Thoracic aorta (tissue), 2 donors: ENCODE results near the gene KCTD7. TPM values are rescaled to one million over a fixed set of nuclear protein-coding genes. Genes with fewer than 3 reads are reported as not detected.
"Not testable (repeated sequence)": the region's sequence is repeated elsewhere in the genome, so short reads cannot be mapped to it uniquely, and the experiment has no call there.

Source experiments
- ATAC-seq: fragments of 150-250 bp; one replicate; pipeline ENCODE4 v1.8.0; 2017; ENCODE audit warnings: low read depth; ENCODE audit not compliant: insufficient number of reproducible peaks, low FRiP score
- DNase-seq: peaks from one replicate; pipeline ENCODE4 v3.0.0-alpha.2; 2020; ENCODE audit warnings: low spot score
- H3K27ac ChIP-seq, 2 donors: fragments of 200-600 bp; sonication (generic); 1 replicate in 1 of 2; 2 replicates in 1 of 2; pipeline ENCODE4 v1.5.1; 2016; ENCODE audit warnings: mild to moderate bottlenecking in 2 of 2, moderate library complexity in 2 of 2
- H3K27me3 ChIP-seq: fragments of 200-600 bp; sonication (generic); replicated peaks from 2 replicates; pipeline ENCODE4 v1.6.0; 2016; ENCODE audit warnings: mild to moderate bottlenecking; ENCODE audit not compliant: insufficient read depth
- H3K36me3 ChIP-seq: fragments of 200-600 bp; sonication (generic); one replicate; pipeline ENCODE4 v1.5.1; 2016
- H3K4me1 ChIP-seq, 2 donors: fragments of 200-600 bp; sonication (generic); 1 replicate in 1 of 2; 2 replicates in 1 of 2; pipeline versions ENCODE4 v1.5.1 to v1.6.0; 2016; ENCODE audit warnings: low read depth in 2 of 2, mild to moderate bottlenecking in 1 of 2; ENCODE audit not compliant: control insufficient read depth in 1 of 2
- H3K4me3 ChIP-seq: fragments of 200-600 bp; sonication (generic); 2 replicates; pipeline ENCODE4 v1.5.1; 2016; ENCODE audit warnings: mild to moderate bottlenecking
- H3K9me3 ChIP-seq: fragments of 200-600 bp; sonication (generic); 2 replicates; pipeline ENCODE4 v1.5.1; 2016
- total RNA-seq, 2 donors: library from RNA; depleted of rRNA; stranded (reverse); fragments of >200 nt; gene quantifications; one replicate each; pipeline versions ENCODE4 v1.1.0 to v1.2.3, GENCODE V29; 2016
- TF ChIP-seq, protein P1 (sequence below): fragments of 200-600 bp; sonication (generic); IDR thresholded peaks from one replicate; pipeline ENCODE4 v1.5.1; 2019; ENCODE audit warnings: antibody characterized with exemption

Gene KCTD7
- total RNA-seq: 10 to 100 TPM; 24.5 to 31.0 TPM

DNA sequence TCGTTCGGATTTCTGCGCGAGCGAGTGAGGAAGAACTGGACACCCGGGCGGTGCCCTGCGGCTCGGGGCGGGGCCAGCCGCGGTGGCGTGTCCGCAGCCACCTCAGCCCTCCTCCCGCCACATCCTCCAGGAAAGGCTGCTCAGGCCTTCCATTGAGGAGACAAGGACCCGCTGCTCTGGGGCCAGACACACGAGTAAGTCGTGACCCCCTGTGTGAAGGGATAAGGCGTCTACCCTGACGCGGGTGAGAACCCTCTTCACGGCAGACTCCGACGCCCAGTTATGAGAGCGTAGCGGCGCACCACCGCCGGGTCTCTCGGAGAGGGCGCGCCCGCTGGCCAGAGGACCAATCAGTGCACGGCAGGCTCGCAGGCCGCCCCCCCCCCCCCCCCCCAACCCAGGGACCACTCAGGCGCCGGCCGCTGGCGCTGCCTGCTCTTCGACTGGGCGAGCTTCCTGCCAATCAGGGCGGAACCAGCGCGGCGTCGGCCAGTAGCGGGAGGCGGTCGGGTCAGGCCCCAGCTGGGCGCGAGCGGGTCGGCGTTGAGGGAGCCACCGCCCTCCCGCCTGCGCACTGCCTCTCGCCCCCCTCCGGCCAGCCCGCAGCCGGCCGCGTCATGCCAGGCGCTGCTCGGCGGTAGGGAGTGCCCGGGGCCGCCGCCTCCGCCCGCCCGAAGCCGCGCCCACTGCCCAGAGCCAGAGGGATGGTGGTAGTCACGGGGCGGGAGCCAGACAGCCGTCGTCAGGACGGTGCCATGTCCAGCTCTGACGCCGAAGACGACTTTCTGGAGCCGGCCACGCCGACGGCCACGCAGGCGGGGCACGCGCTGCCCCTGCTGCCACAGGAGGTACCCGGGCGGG is at the start of gene KCTD7:
TSS of gene KCTD7 (plus strand) at position 521 of the 861 bp plus-strand sequence. CDS start at position 705, 184 bp downstream.
- Histone ChIP-seq H3K9me3 (no peaks in the 10 kb centered on the region), H3K4me1 (peaks cover 8 to 16% of the 10 kb centered on the region in 2 donors), H3K4me3 (peak within 1 kb of the TSS; percentile 80), H3K36me3 (no peaks in the 10 kb centered on the region), H3K27me3 (no peaks in the 10 kb centered on the region), H3K27ac (peak within 1 kb of the TSS; percentile 93)
- TF ChIP-seq, protein P1, sequence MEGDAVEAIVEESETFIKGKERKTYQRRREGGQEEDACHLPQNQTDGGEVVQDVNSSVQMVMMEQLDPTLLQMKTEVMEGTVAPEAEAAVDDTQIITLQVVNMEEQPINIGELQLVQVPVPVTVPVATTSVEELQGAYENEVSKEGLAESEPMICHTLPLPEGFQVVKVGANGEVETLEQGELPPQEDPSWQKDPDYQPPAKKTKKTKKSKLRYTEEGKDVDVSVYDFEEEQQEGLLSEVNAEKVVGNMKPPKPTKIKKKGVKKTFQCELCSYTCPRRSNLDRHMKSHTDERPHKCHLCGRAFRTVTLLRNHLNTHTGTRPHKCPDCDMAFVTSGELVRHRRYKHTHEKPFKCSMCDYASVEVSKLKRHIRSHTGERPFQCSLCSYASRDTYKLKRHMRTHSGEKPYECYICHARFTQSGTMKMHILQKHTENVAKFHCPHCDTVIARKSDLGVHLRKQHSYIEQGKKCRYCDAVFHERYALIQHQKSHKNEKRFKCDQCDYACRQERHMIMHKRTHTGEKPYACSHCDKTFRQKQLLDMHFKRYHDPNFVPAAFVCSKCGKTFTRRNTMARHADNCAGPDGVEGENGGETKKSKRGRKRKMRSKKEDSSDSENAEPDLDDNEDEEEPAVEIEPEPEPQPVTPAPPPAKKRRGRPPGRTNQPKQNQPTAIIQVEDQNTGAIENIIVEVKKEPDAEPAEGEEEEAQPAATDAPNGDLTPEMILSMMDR: no peak
- ATAC-seq (peak; percentile 76), DNase-seq (peak; percentile 87)

DNA sequence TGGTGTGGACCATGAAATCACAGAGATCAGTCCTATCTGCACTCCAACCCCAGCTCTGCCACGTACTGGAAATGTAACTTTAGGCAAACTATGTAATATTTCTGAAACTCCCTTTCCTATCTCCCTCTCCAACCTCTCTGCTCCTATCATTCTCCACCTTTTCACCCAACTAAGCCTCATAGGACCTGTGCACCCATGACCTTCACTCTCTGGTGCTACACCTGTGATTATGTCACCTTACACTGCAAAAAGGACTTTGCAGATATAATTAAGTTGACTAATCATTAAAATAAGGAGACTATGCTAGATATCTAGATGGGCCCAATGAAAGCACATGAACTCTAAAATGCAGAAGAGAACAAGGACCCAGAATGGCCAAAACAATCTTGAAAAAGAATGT is 48.3 kb upstream of the KCTD7 start:
- not testable (repeated sequence) for H3K27me3 ChIP-seq, H3K27ac ChIP-seq, DNase-seq, ATAC-seq, H3K4me3 ChIP-seq, H3K36me3 ChIP-seq, H3K9me3 ChIP-seq
- H3K4me1 ChIP-seq: peaks cover 4 to 18% of the 10 kb centered on the region in 2 donors

DNA sequence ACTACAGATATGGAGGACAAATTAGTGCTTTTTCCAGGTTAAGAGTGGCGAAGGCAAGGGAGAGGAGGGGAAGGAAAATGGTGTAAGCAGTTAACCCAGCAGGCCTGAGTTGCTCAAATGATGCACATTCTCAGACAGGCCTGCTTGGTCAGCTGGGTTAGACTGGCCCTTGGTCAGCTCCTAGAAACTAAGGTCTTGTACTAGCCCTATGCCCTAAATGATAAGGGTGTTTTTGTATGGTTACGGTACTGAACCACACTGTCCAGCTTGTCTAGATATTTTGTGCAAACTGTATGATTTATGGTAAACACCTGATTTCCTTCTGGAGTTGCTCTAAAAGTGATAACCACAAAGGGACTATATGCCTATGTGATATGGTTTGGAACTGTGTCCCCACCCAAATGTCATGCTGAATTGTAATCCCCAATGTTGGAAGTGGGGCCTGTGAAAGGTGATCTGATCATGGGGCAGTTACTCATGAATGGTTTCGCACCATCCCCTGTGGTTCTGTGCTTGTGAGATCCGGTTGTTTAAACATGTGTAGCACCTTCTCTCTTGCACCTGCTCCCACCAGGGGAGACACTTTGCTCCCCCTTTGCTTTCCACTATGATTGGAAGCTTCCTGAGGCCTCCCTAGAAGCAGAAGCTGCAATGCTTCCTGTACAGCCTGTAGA is 45.7 kb upstream of the KCTD7 start:
- ATAC-seq, H3K27ac ChIP-seq, DNase-seq, H3K27me3 ChIP-seq, H3K9me3 ChIP-seq, H3K36me3 ChIP-seq, H3K4me3 ChIP-seq: not testable (repeated sequence)
- H3K4me1 ChIP-seq: peaks cover 0 to 12% of the 10 kb centered on the region in 2 donors

DNA sequence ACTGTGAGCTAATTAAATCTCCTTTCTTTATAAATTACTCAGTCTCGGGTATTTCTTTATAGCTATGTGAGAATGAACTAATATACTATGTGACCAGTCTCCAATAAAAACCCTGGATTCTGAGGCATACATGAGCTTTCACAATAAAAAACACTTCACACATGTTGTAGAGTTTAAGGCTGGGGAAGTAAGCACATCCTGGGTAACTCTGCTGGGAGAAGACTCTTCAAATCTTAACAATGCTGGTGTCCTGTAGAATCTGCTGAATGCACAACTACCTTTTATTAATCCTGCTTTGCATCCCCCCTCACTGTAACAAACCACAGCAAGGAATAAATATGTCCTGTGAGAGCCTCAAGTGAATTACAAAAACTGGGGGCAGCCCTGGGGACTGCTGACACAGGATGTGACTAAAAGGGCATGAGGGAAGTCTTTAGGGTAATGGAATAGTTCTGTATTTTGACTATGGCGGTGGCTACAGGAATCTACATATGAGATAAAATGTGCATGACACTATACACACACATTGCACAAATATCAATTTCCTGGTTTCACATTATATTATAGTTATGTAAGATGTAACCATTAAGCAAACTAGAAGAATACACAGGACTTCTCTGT is 45.1 kb upstream of the KCTD7 start:
- H3K27ac ChIP-seq: no peak overlapping the region
- TF ChIP-seq, protein P1: no peak
- no peaks in the 10 kb centered on the region for H3K27me3 ChIP-seq
- DNase-seq: no peak
- H3K9me3 ChIP-seq: no peaks in the 10 kb centered on the region
- no peak for ATAC-seq
- peaks cover 6% of the 10 kb centered on the region for H3K36me3 ChIP-seq
- H3K4me1 ChIP-seq: peaks cover 0 to 11% of the 10 kb centered on the region in 2 donors
- no peak overlapping the region for H3K4me3 ChIP-seq

DNA sequence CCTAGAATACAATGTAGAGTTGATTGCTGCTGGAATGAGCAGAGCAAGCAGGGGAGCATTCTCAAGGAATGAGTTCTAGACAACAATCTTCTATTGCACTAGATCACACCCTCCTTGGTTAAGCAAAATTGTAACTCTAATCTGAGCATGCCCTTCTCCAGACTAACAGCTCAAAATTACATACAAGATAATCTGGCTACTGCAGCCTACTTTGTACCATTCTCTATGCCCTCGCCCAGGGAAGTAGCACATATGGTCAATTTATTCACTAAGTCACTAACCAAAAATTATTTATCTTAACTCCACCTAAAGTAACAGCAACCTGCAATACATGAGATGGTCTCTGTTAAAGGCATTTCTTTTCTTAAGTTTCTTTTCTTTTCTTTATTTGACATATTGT is 42.5 kb upstream of the KCTD7 start:
- Histone ChIP-seq H3K9me3 (no peaks in the 10 kb centered on the region), H3K36me3 (peaks cover 6% of the 10 kb centered on the region), H3K27me3 (no peaks in the 10 kb centered on the region), H3K27ac (no peak overlapping the region), H3K4me3 (no peak overlapping the region), H3K4me1 (peaks cover 11 to 35% of the 10 kb centered on the region in 2 donors)
- no peak for ATAC-seq
- TF ChIP-seq, protein P1: no peak
- no peak for DNase-seq

DNA sequence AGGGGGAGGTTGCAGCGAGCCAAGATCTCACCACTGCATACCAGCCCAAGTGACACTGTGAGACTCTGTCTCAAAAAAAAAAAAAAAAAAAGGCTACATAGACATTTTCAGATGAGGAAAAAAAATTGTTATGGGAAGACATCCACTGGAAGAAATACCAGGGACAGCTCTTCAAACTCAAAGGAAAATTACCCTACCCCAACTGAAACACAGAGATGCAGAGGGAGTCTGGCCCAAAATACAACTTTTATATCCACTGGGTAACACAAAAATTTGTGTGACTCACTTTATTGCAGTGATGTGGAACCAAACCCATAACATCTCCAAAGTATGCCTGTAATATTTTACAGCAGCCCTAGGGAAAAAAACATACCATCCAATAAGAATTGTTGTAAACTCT is 40.5 kb upstream of the KCTD7 start:
- H3K9me3 ChIP-seq, ATAC-seq, H3K27me3 ChIP-seq, H3K27ac ChIP-seq, DNase-seq, H3K36me3 ChIP-seq, H3K4me3 ChIP-seq: not testable (repeated sequence)
- H3K4me1 ChIP-seq: peaks cover 18 to 36% of the 10 kb centered on the region in 2 donors

DNA sequence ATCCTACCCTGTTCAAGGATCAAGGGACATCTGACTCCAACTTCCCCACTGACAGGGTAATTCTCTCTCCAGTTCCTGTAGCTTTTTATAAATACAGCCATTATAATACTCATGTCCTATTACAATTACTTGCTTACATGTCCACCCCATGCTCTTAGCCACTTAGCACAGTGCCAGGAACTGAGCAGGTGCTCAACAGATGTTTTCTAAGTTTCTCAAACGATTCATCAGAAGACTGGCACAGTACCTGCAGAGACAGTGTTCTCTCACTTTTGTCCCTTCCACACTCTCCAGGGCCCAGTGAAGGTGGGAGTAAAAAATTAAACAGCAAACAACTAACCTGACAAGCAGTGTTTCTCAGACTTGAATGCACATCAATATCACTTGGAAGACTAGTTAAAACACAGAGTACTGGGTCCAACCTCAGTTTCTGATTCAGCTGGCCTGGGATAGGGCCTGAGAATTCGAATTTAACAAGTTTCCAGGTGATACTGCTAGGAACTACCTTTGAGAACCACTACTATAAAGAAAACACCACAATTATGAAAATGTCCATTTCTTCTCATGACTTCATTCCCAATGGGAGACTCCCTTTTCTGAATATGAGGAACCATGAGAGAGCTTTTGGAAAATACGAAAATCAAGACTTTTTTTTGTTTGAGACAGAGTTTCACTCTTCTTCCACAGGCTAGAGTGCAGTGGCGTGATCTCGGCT is 39.7 kb upstream of the KCTD7 start:
- not testable (repeated sequence) for H3K27ac ChIP-seq, ATAC-seq
- H3K4me1 ChIP-seq: peaks cover 18 to 36% of the 10 kb centered on the region in 2 donors

DNA sequence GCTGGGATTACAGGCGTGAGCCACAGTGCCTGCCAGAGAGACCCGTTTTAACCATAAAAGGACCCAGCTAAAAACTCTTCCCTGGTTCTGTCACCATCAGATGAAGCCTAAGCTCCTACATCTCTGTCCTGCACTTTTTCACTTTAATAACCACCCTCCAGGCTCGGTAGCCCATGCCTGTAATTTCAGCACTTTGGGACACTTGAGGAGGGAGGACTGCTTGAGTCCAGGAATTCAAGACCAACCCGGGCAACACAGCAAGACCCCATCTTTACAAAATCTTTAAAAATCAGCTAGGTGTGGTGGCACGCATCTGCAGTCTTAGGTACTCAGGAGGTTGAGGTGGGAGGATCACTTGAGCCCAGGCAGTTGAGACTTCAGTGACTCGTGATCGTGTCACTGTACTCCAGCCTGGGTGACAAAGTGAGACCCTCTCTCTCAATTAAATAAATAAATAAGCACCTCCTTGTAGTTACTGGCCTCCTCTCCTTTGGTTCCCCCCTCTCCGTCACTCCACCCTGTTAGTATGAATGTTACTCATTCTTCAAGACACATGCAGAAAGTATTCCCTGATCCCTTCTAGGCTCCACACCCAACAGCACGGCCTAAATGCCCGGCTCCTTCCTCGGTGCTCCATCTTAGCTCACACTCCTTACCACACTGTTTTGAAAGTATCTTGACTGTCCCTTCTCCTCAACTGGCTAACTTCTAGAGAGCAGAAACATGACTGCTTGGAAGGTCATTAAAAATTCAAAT is 38.2 kb upstream of the KCTD7 start:
- peaks cover 18 to 36% of the 10 kb centered on the region in 2 donors for H3K4me1 ChIP-seq
- not testable (repeated sequence) for DNase-seq, H3K9me3 ChIP-seq, H3K27me3 ChIP-seq, H3K36me3 ChIP-seq
- ATAC-seq: peak; percentile 10
- peak overlapping the region; percentile 99 for H3K4me3 ChIP-seq
- peak overlapping the region; percentile 97 to 98 for H3K27ac ChIP-seq

More for the DNA sequence above, 39.7 kb upstream of the KCTD7 start:
- not testable (repeated sequence) for H3K36me3 ChIP-seq, H3K9me3 ChIP-seq, H3K4me3 ChIP-seq, DNase-seq, H3K27me3 ChIP-seq
